ENCODE data around the gene S1PR3.

GRCh38 chr9:89037891-89038290 is 46.6 kb downstream of the S1PR3 start:
- TF ChIP-seq, protein P1, sequence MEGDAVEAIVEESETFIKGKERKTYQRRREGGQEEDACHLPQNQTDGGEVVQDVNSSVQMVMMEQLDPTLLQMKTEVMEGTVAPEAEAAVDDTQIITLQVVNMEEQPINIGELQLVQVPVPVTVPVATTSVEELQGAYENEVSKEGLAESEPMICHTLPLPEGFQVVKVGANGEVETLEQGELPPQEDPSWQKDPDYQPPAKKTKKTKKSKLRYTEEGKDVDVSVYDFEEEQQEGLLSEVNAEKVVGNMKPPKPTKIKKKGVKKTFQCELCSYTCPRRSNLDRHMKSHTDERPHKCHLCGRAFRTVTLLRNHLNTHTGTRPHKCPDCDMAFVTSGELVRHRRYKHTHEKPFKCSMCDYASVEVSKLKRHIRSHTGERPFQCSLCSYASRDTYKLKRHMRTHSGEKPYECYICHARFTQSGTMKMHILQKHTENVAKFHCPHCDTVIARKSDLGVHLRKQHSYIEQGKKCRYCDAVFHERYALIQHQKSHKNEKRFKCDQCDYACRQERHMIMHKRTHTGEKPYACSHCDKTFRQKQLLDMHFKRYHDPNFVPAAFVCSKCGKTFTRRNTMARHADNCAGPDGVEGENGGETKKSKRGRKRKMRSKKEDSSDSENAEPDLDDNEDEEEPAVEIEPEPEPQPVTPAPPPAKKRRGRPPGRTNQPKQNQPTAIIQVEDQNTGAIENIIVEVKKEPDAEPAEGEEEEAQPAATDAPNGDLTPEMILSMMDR (conservative IDR thresholded peaks at IDR 0.05) = no peak
- TF ChIP-seq EZH2 (IDR thresholded peaks at IDR 0.05; ENCODE audit: low read depth) = no peak

Measured in PC-9 (cell line).